HepG2 (cell line): ENCODE measurements around the gene CPNE4. TPM values are rescaled to one million over a fixed set of nuclear protein-coding genes. Genes with fewer than 3 reads are reported as not detected.

Experiments
- ATAC-seq: fragments of 200-7000 bp; cut with Tn5 transposase; 3 replicates; pipeline ENCODE4 v1.9.1; 2020; ENCODE audit warnings: mild to moderate bottlenecking, moderate library complexity
- BruUV-seq: library from RNA; stranded (reverse); fragments of 400-500 nt; replicated peaks from 2 replicates; lab custom pipeline; 2021; lab: Mats Ljungman, UMichigan
- CTCF ChIA-PET: fragments of 300-600 bp; formaldehyde crosslinking; extraction: SDS; loops from one replicate; lab custom pipeline; 2021; ENCODE audit warnings: low total read pairs, inconsistent platforms, low intra/inter-chr PET ratio; lab: Yijun Ruan, JAX
- POLR2A ChIA-PET: fragments of 350-600 bp; sonication (Branson Sonifier 250); formaldehyde crosslinking; loops from one replicate; lab custom pipeline; 2020; ENCODE audit warnings: antibody characterized with exemption, inconsistent platforms; lab: Yijun Ruan, JAX
- DNase-seq: peaks from one replicate; pipeline ENCODE4 v3.0.0-alpha.2; 2015; ENCODE audit warnings: low spot score
- FAIRE-seq: peaks from 3 replicates; lab custom pipeline; 2011; peaks lifted over from hg19 to GRCh38; lab: Jason Lieb, UNC
- H2AFZ ChIP-seq: one replicate; pipeline ENCODE4 v1.6.1; 2011; ENCODE audit warnings: low read length, inconsistent platforms
- H3K27ac ChIP-seq: fragments of 300-600 bp; 3 replicates; pipeline ENCODE4 v1.8.0; 2011; ENCODE audit warnings: mixed run types, mild to moderate bottlenecking, mixed read lengths, low read length, inconsistent platforms; ENCODE audit not compliant: insufficient read depth; ENCODE audit errors: extremely low read length
- H3K27me3 ChIP-seq, 2 experiments: fragments of 200-600 bp in 1 of 2; 2 replicates in 1 of 2; 3 replicates in 1 of 2; pipeline versions ENCODE4 v1.6.0 to v1.8.0; 2011; ENCODE audit warnings: low read length in 2 of 2, mild to moderate bottlenecking in 2 of 2, moderate library complexity in 2 of 2, inconsistent platforms in 1 of 2; ENCODE audit not compliant: insufficient read depth in 2 of 2, control insufficient read depth in 1 of 2
- H3K36me3 ChIP-seq, 2 experiments: fragments of 200-600 bp in 1 of 2; replicated peaks in 1 of 2; 2 replicates in 1 of 2; 3 replicates in 1 of 2; pipeline versions ENCODE4 v1.5.1 to v1.8.0; 2011; ENCODE audit warnings: low read length in 2 of 2, inconsistent platforms in 1 of 2; ENCODE audit not compliant: insufficient read depth in 2 of 2, control insufficient read depth in 1 of 2
- H3K4me1 ChIP-seq: 2 replicates; pipeline ENCODE4 v1.5.1; 2012; ENCODE audit warnings: low read length, inconsistent platforms; ENCODE audit not compliant: insufficient read depth
- H3K4me2 ChIP-seq: 2 replicates; pipeline ENCODE4 v1.6.0; 2011; ENCODE audit warnings: low read depth, low read length, inconsistent platforms
- H3K4me3 ChIP-seq, 3 experiments: fragments of 200-600 bp in 1 of 3; sonication (generic), shearing (Covaris generic) in 1 of 3; replicated peaks in 1 of 3; 2 replicates each; pipeline ENCODE4 v1.5.1; 2011 to 2016; ENCODE audit warnings: low read length in 3 of 3, inconsistent platforms in 2 of 3, low read depth in 2 of 3, mild to moderate bottlenecking in 2 of 3, control low read depth in 1 of 3, mixed read lengths in 1 of 3; ENCODE audit not compliant: insufficient read depth in 1 of 3
- H3K79me2 ChIP-seq: one replicate; pipeline ENCODE4 v1.6.1; 2011; ENCODE audit warnings: low read length, inconsistent platforms; ENCODE audit not compliant: insufficient read depth
- H3K9ac ChIP-seq: 2 replicates; pipeline ENCODE4 v1.6.0; 2011; ENCODE audit warnings: mild to moderate bottlenecking, low read depth, low read length, inconsistent platforms; ENCODE audit not compliant: insufficient read depth
- H3K9me3 ChIP-seq: 2 replicates; pipeline ENCODE4 v1.5.1; 2012; ENCODE audit warnings: mild to moderate bottlenecking, low read length
- H4K20me1 ChIP-seq: 2 replicates; pipeline ENCODE4 v1.6.0; 2011; ENCODE audit warnings: inconsistent platforms, mild to moderate bottlenecking, low read length, moderate library complexity; ENCODE audit not compliant: insufficient read depth
- CBFB ChIP-seq: sonication (generic); formaldehyde crosslinking; IDR thresholded peaks from 2 replicates; pipeline ENCODE4 v1.4.0; 2020; ENCODE audit warnings: missing genetic modification reagents
- DPF2 ChIP-seq: sonication (generic); formaldehyde crosslinking; IDR thresholded peaks from 2 replicates; pipeline ENCODE4 v1.4.0; 2020; ENCODE audit warnings: mild to moderate bottlenecking, low read depth, missing genetic modification reagents, borderline replicate concordance
- E2F1 ChIP-seq: sonication (generic); formaldehyde crosslinking; IDR thresholded peaks from 2 replicates; pipeline ENCODE4 v1.5.0; 2020; ENCODE audit warnings: missing genetic modification reagents
- KDM6A ChIP-seq: IDR thresholded peaks from 2 replicates; pipeline ENCODE4 v1.6.1; 2016; ENCODE audit warnings: low read depth
- MEIS2 ChIP-seq: sonication (generic); formaldehyde crosslinking; IDR thresholded peaks from 2 replicates; pipeline ENCODE4 v1.9.0; 2021; ENCODE audit warnings: mild to moderate bottlenecking, missing genetic modification reagents
- MXI1 ChIP-seq: IDR thresholded peaks from 3 replicates; pipeline ENCODE4 v1.6.1; 2012; ENCODE audit warnings: low read depth, low read length, inconsistent platforms, borderline replicate concordance
- NR1H2 ChIP-seq: sonication (generic); formaldehyde crosslinking; IDR thresholded peaks from 2 replicates; pipeline ENCODE4 v1.8.1; 2022; ENCODE audit warnings: low read depth, missing genetic modification reagents, borderline replicate concordance
- SMAD9 ChIP-seq: sonication (generic); formaldehyde crosslinking; IDR thresholded peaks from 2 replicates; pipeline ENCODE4 v1.5.1; 2020; ENCODE audit warnings: mild to moderate bottlenecking, missing genetic modification reagents
- ZBTB1 ChIP-seq: sonication (generic); formaldehyde crosslinking; IDR thresholded peaks from 2 replicates; pipeline ENCODE4 v1.4.0; 2020; ENCODE audit warnings: missing genetic modification reagents, borderline replicate concordance
- ZBTB21 ChIP-seq: sonication (generic); formaldehyde crosslinking; IDR thresholded peaks from 2 replicates; pipeline ENCODE4 v1.4.0; 2020; ENCODE audit warnings: missing genetic modification reagents
- ZBTB8A ChIP-seq: sonication (generic); formaldehyde crosslinking; IDR thresholded peaks from 2 replicates; pipeline ENCODE4 v1.4.0; 2020; ENCODE audit warnings: mild to moderate bottlenecking, low read depth, missing genetic modification reagents, borderline replicate concordance
- ZFAT ChIP-seq: sonication (generic); formaldehyde crosslinking; conservative IDR thresholded peaks from 2 replicates; pipeline ENCODE4 v1.8.1; 2023; ENCODE audit warnings: missing genetic modification reagents, inconsistent platforms
- ZNF451 ChIP-seq: sonication (generic); formaldehyde crosslinking; IDR thresholded peaks from 2 replicates; pipeline ENCODE4 v1.5.0; 2020; ENCODE audit warnings: mild to moderate bottlenecking, missing genetic modification reagents
- ZNF737 ChIP-seq: sonication (generic); formaldehyde crosslinking; IDR thresholded peaks from 2 replicates; pipeline ENCODE4 v1.5.0; 2020; ENCODE audit warnings: missing genetic modification reagents, mild to moderate bottlenecking, borderline replicate concordance
- ZNF782 ChIP-seq: sonication (generic); formaldehyde crosslinking; IDR thresholded peaks from 2 replicates; pipeline ENCODE4 v1.4.0; 2020; ENCODE audit warnings: missing genetic modification reagents, mild to moderate bottlenecking, borderline replicate concordance
- ZNF879 ChIP-seq: sonication (generic); formaldehyde crosslinking; IDR thresholded peaks from 2 replicates; pipeline ENCODE4 v1.8.1; 2023; ENCODE audit warnings: missing genetic modification reagents
- WGBS: methylation state at CpG from one replicate; pipeline ENCODE4 v1.1.6; 2017; ENCODE audit warnings: low lambda C conversion rate; 5-methylcytosine and 5-hydroxymethylcytosine counted together
- in situ Hi-C: cut with HindIII; loops from 2 replicates; pipeline ENCODE4 v1.10.0; 2017; ENCODE audit warnings: low pct_unique_long_range_greater_than_20kb; ENCODE audit not compliant: extremely low pct_ligation_motif_present
- intact Hi-C: fragments of 100-400 bp; cut with micrococcal nuclease; formaldehyde crosslinking; loops from one replicate; pipeline ENCODE4 v1.10.0; 2022; ENCODE audit not compliant: unreplicated experiment
- polyA plus RNA-seq, 8 experiments: library from polyadenylated mRNA; depleted of rRNA in 3 of 8; stranded (reverse) in 7 of 8; unstranded in 1 of 8; fragments of >200 nt; fragmentation: Illumina TruSeq in 4 of 8; extraction: Trizol in 4 of 8; gene quantifications; 2 replicates each; pipeline versions ENCODE4 v1.2.1 to v1.2.3, GENCODE V29; 2011 to 2016; ENCODE audit warnings: low read depth in 4 of 8, missing spikeins in 1 of 8, mixed read lengths in 1 of 8; ENCODE audit not compliant: insufficient read depth in 1 of 8
- total RNA-seq, 5 experiments: library from RNA; depleted of rRNA; stranded (reverse); fragments of >200 nt; fragmentation: Illumina TruSeq; extraction: Trizol; gene quantifications; 2 replicates each; pipeline ENCODE4 v1.2.3, GENCODE V29; 2016; ENCODE audit warnings: low read depth in 1 of 5
- TF ChIP-seq, protein P1 (sequence below): sonication (generic); formaldehyde crosslinking; IDR thresholded peaks from 2 replicates; pipeline ENCODE4 v1.4.0; 2020; ENCODE audit warnings: missing genetic modification reagents
- TF ChIP-seq, protein P2 (sequence below): IDR thresholded peaks from 2 replicates; pipeline ENCODE4 v1.6.1; 2016; ENCODE audit warnings: missing compliant biosample characterization, missing genetic modification reagents, borderline replicate concordance

The CPNE4 gene
- total and polyA plus RNA-seq, 2 of the 13 experiments (the other 11 are each of a cell fraction or from before 2014, with no cell fraction given), result not detected

GRCh38 chr3:131699001-131699400, 335.8 kb downstream of the CPNE4 start (continued):
- TF ChIP-seq KDM6A (CRISPR knock-in tag) (no peak), MEIS2 (no peak), NR1H2 (no peak), ZNF737 (CRISPR knock-in tag) (no peak), MXI1 (no peak)

DNA sequence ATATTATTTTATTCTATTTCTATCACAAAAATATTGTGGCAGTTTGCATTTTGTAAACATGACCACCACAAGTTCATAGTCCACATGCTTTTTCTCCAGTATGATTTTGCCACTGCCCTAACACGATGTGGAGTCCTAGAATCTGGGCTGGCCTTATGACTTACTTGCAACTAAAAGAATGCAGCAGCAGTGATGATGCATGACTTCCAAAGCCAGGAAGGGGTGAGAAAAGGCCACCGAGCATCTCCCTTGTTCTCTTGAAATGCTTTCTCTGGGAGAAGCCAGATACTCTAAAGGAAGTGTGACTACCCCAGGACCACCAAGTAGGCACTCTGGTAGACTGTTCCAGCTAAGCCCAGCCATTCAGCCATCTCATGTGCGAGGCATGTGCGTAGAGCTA, 340.4 kb downstream of the CPNE4 start:
- Histone ChIP-seq H2AFZ (no peak overlapping the region), H3K27ac (no peak overlapping the region), H3K9ac (no peak overlapping the region), H3K4me3 (no peak overlapping the region), H3K9me3 (no peaks in the 10 kb centered on the region), H3K4me2 (no peak overlapping the region), H4K20me1 (no peaks in the 10 kb centered on the region), H3K27me3 (no peaks in the 10 kb centered on the region), H3K79me2 (no peaks in the 10 kb centered on the region), H3K4me1 (no peaks in the 10 kb centered on the region), H3K36me3 (no peaks in the 10 kb centered on the region)
- BruUV-seq, result no TSS peak
- in situ Hi-C loops (no loop called here), intact Hi-C loops (no loop called here)
- 0% methylated on average over 1 of the region's 4 CpGs for WGBS
- ATAC-seq (no peak), FAIRE-seq (no peak), DNase-seq (no peak)
- ChIA-PET POLR2A (no interaction called here), CTCF (no interaction called here)
- TF ChIP-seq SMAD9 (CRISPR knock-in tag), result no peak
- no peak for TF ChIP-seq ZNF451 (CRISPR knock-in tag)
- no peak for TF ChIP-seq ZBTB1 (CRISPR knock-in tag)
- no peak for TF ChIP-seq CBFB (CRISPR knock-in tag)
- TF ChIP-seq, protein P1, sequence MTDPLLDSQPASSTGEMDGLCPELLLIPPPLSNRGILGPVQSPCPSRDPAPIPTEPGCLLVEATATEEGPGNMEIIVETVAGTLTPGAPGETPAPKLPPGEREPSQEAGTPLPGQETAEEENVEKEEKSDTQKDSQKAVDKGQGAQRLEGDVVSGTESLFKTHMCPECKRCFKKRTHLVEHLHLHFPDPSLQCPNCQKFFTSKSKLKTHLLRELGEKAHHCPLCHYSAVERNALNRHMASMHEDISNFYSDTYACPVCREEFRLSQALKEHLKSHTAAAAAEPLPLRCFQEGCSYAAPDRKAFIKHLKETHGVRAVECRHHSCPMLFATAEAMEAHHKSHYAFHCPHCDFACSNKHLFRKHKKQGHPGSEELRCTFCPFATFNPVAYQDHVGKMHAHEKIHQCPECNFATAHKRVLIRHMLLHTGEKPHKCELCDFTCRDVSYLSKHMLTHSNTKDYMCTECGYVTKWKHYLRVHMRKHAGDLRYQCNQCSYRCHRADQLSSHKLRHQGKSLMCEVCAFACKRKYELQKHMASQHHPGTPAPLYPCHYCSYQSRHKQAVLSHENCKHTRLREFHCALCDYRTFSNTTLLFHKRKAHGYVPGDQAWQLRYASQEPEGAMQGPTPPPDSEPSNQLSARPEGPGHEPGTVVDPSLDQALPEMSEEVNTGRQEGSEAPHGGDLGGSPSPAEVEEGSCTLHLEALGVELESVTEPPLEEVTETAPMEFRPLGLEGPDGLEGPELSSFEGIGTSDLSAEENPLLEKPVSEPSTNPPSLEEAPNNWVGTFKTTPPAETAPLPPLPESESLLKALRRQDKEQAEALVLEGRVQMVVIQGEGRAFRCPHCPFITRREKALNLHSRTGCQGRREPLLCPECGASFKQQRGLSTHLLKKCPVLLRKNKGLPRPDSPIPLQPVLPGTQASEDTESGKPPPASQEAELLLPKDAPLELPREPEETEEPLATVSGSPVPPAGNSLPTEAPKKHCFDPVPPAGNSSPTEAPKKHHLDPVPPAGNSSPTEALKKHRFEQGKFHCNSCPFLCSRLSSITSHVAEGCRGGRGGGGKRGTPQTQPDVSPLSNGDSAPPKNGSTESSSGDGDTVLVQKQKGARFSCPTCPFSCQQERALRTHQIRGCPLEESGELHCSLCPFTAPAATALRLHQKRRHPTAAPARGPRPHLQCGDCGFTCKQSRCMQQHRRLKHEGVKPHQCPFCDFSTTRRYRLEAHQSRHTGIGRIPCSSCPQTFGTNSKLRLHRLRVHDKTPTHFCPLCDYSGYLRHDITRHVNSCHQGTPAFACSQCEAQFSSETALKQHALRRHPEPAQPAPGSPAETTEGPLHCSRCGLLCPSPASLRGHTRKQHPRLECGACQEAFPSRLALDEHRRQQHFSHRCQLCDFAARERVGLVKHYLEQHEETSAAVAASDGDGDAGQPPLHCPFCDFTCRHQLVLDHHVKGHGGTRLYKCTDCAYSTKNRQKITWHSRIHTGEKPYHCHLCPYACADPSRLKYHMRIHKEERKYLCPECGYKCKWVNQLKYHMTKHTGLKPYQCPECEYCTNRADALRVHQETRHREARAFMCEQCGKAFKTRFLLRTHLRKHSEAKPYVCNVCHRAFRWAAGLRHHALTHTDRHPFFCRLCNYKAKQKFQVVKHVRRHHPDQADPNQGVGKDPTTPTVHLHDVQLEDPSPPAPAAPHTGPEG (CRISPR knock-in tag), result no peak
- TF ChIP-seq, protein P2, sequence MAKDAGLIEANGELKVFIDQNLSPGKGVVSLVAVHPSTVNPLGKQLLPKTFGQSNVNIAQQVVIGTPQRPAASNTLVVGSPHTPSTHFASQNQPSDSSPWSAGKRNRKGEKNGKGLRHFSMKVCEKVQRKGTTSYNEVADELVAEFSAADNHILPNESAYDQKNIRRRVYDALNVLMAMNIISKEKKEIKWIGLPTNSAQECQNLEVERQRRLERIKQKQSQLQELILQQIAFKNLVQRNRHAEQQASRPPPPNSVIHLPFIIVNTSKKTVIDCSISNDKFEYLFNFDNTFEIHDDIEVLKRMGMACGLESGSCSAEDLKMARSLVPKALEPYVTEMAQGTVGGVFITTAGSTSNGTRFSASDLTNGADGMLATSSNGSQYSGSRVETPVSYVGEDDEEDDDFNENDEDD (CRISPR knock-in tag), result no peak
- no peak for TF ChIP-seq ZBTB8A (CRISPR knock-in tag)
- no peak for TF ChIP-seq DPF2 (CRISPR knock-in tag)
- TF ChIP-seq ZNF879 (CRISPR knock-in tag), result no peak
- no peak for TF ChIP-seq E2F1 (CRISPR knock-in tag)
- no peak for TF ChIP-seq ZNF782 (CRISPR knock-in tag)
- TF ChIP-seq ZBTB21, result no peak
- no peak for TF ChIP-seq ZFAT (CRISPR knock-in tag)
